AG20443 (cell line): ENCODE data around the gene LRRC57.
A peak's percentile ranks its signal among the peaks of the same experiment; 100 is the strongest.
"Not testable (repeated sequence)": the region's sequence is repeated elsewhere in the genome, so short reads cannot be mapped to it uniquely, and the experiment has no call there.

Experiments
- DNase-seq: peaks from one replicate; pipeline ENCODE4 v3.0.0; 2012; ENCODE audit warnings: low spot score, mixed read lengths

LRRC57 gene

DNA sequence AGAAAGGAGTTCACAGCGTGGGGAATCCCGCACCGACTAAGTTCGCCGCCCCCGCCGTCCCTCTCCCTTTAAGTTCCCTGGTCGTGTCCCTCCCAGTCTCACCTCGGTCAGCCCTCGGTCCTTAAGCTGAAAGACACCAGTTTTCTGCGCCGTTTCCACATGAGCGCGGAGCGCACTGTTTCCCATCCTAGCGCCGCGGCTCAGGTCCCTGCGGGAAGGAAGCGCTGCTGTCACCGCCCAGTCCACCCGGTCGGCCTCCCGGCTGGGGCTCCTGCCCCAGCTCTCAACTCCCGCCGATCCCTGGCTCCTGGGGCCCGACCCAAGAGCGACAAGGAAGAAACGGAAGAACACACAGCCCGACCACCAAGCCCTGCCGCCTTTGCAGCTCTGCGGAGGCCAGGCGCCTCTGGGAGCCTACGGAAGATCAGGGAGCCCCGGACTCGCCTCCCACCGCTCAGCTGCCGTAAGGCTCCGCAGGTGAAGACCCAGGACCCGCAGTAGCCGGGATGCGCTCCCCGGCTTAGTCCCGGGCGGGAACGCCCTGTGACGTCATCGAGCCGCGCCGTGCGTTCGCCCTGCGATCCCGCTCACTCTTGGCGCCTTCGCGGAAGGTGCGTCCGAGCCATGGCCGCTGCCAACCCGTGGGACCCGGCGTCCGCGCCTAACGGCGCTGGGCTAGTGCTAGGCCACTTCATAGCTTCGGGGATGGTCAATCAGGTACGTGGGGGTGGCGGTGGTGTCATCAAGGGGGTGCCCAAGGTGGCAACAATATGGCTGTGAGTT, at the start of gene LRRC57, which contains the start of gene HAUS2:
Gene LRRC57 (minus strand): TSS at position 545 of the 783 bp plus-strand sequence. CDS start 359 bp downstream, at position 186.
Gene HAUS2 (plus strand): TSS at position 590 of the 783 bp plus-strand sequence. CDS start 35 bp downstream, at position 625.
- peak; percentile 97 for DNase-seq

- peak; percentile 25 for DNase-seq
Measured at GRCh38 chr15:42595626-42596240, 47.1 kb upstream of the LRRC57 start.

DNA sequence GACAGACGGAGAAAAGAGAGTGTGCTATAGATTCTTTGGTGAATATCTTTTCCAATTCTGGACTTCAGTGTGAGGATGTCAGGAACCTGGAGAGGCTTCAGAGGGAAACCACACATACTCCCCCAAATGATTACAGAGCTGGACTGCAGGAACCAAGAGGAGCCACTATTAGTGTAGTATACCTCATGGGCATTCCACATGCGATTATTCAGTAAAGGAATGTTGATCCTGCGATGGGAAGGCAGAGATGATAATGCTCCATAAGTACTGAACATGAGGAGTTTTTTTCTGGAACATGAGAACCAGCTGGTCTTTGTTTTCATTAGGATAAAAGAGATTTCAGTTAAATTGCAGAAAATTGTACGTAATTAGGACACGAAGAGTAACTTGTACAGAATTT, 45.5 kb upstream of the LRRC57 start:
- no peak for DNase-seq

- peak; percentile 53 for DNase-seq
Measured at GRCh38 chr15:42593143-42593542, 44.5 kb upstream of the LRRC57 start.

GRCh38 chr15:42592716-42593115, 44.1 kb upstream of the LRRC57 start:
- no peak for DNase-seq

DNA sequence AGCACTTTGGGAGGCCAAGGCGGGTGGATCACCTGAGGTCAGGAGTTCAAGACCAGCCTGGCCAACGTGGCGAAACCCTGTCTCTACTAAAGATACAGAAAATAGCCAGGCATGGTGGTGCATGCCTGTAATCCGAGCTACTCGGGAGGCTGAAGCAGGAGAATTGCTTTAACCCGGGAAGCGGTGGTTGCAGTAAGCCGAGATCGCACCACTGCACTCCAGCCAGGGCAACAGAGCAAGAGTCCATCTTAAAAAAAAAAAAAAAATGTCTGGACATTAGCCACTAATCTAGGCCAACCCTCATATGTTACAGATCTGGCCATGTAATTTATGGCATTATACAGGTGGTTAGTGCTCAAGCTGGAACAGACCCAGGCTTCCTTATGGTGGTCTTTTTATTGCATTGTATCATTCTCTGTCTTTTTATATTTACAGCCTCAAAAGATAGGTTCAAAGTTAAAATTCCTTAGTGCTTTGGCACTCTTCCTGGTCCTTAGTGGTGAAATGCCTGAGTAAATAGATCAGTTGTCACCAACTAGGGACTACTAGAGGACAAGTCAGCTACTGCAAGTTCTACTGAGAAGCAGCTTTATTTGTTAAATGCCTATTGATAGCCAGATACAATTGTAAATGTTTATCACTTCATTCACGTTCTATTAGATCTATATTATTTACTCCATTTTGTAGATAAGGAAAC, 42.8 kb upstream of the LRRC57 start:
- DNase-seq: peak; percentile 74

- DNase-seq: no peak
Measured at GRCh38 chr15:42590619-42591237, 42.1 kb upstream of the LRRC57 start.

GRCh38 chr15:42584031-42584765, 35.6 kb upstream of the LRRC57 start:
- no peak for DNase-seq

- no peak for DNase-seq
Measured at GRCh38 chr15:42582569-42583375, 34.2 kb upstream of the LRRC57 start.

- peak; percentile 89 for DNase-seq
Measured at GRCh38 chr15:42581272-42581730, 32.7 kb upstream of the LRRC57 start.

GRCh38 chr15:42578984-42579537, 30.5 kb upstream of the LRRC57 start:
- no peak for DNase-seq

- DNase-seq: peak; percentile 49
Measured at GRCh38 chr15:42577514-42578031, 29.0 kb upstream of the LRRC57 start.

GRCh38 chr15:42576776-42577175, 28.2 kb upstream of the LRRC57 start:
- DNase-seq: no peak

- DNase-seq: no peak
Measured at GRCh38 chr15:42576040-42576594, 27.5 kb upstream of the LRRC57 start.

GRCh38 chr15:42575188-42576039, 26.8 kb upstream of the LRRC57 start, which contains the start of gene STARD9:
Gene STARD9 (plus strand): TSS chr15:42575606. CDS start chr15:42575716, 110 bp downstream.
- DNase-seq: peak; percentile 98

GRCh38 chr15:42558739-42559138, 10.1 kb upstream of the LRRC57 start:
- DNase-seq: no peak

DNA sequence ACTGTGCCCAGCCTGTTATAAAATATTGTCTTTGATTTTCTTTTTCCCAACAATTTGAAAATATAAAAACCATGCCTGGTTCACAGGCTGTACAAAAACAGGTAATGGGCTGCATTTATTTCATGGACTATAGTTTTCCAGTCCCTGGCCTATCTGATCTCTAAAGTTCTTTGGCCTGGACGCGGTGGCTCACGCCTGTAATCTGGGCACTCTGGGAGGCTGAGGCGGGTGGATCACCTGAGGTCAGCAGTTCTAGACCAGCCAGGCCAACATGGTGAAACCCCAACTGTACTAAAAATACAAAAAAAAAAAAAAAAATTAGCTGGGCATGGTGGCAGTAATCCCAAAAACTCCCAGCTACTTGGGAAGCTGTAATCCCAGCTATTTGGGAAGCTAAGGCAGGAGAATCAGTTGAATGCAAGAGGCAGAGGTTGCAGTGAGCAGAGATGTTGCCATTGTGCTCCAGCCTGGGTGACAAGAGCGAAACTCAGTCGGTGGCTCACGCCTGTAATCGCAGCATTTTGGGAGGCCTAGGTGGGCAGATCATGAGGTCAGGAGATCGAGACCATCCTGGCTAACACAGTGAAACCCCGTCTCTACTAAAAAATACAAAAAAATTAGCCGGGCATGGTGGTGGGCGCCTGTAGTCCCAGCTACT, 8.1 kb upstream of the LRRC57 start:
- DNase-seq: not testable (repeated sequence)

- no peak for DNase-seq
Measured at GRCh38 chr15:42553554-42553953, 5.0 kb upstream of the LRRC57 start.
